Gastroesophageal sphincter (tissue), 3 donors: Measurements from ENCODE around the gene HDC.

ENCODE experiments used
- CTCF ChIP-seq, 4 experiments: fragments of 200-600 bp in 2 of 4; fragments of 450-650 bp in 2 of 4; sonication (generic) in 1 of 4; IDR thresholded peaks; one replicate each; pipeline ENCODE4 v1.5.1; 2017 to 2019; ENCODE audit warnings: antibody characterized with exemption in 4 of 4, mild to moderate bottlenecking in 2 of 4, moderate library complexity in 2 of 4
- EP300 ChIP-seq: sonication (generic); formaldehyde crosslinking; IDR thresholded peaks from one replicate; pipeline ENCODE4 v1.6.1; 2017; ENCODE audit warnings: antibody characterized with exemption, mild to moderate bottlenecking
- POLR2A ChIP-seq, 2 donors: fragments of 450-650 bp; IDR thresholded peaks; one replicate each; pipeline ENCODE4 v1.6.1; 2017; ENCODE audit warnings: antibody characterized with exemption in 2 of 2, mild to moderate bottlenecking in 2 of 2, moderate library complexity in 1 of 2
- POLR2AphosphoS5 ChIP-seq: sonication (generic); formaldehyde crosslinking; IDR thresholded peaks from one replicate; pipeline ENCODE4 v1.6.1; 2017; ENCODE audit warnings: antibody characterized with exemption

- TF ChIP-seq POLR2A (IDR thresholded peaks at IDR 0.05): no peak
- TF ChIP-seq CTCF (IDR thresholded peaks at IDR 0.05): no peak
- no peak for TF ChIP-seq POLR2AphosphoS5
- no peak for TF ChIP-seq EP300
These were observed 15.8 kb downstream of the HDC start for GRCh38 chr15:50249704-50250103.
